Measurements from ENCODE around the gene LRMDA. TPM values are rescaled to one million over a fixed set of nuclear protein-coding genes. Genes with fewer than 3 reads are reported as not detected.

LRMDA gene
- total RNA-seq, 3 donors from 2014 or later = 8.3 to 17.1 (median 11.1) TPM

DNA sequence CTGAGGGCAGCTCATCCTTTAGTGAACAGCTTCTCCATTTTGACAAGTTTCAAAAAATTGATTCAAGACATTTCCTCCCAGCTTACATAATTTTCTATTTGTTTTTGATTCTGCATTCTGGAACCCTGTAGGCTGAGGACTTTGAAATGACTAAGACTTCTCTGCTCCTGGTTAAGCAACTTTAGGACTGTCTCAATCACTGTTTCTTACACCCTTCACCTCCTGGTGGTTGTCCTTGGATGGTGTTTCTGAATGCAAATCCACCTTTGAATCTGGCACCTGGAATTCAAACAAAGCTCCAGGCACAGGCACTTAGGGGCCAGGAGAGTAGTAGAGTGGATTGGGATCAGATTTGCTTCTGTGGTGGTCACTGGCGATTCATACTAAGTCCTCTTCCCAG lies 595.5 kb downstream of the LRMDA start:
- TF ChIP-seq POLR2AphosphoS5 (IDR thresholded peaks at IDR 0.05) (no peak), POLR2A (IDR thresholded peaks at IDR 0.05) (no peak), CTCF (IDR thresholded peaks at IDR 0.05) (no peak)
- no peak for DNase-seq (ENCODE audit: low spot score in 2 of 2)
- Histone ChIP-seq H3K27ac (no peak overlapping the region), H3K27me3 (no peaks in the 10 kb centered on the region), H3K4me1 (no peaks in the 10 kb centered on the region), H3K36me3 (no peaks in the 10 kb centered on the region), H3K4me3 (no peak overlapping the region), H3K9me3 (no peaks in the 10 kb centered on the region)
- intact Hi-C loops (cut with DNase I; ENCODE audit: low total_unique reads) = no loop called here

DNA sequence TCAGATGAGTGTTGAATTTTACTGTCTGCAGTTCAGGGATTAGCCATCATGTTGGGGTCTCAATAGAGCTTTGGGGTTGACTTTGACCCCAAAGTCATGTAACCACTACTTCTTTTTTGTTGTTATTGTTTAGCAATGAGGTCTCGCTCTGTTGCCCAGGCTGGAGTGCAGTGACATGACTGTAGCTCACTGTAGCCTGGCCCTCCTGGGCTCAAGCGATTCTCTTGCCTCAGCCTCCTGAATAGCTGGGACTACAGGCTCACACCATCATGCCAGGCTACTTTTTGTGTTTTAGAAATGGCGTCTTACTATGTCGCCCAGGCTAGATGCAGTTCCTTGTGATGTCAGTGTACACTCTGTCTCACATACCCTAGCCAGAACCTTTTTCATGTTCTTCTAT lies 598.4 kb downstream of the LRMDA start:
- H3K4me1 ChIP-seq = peaks cover 0 to 11% of the 10 kb centered on the region in 2 donors
- no peak for DNase-seq (ENCODE audit: low spot score in 2 of 2)
- no peaks in the 10 kb centered on the region for H3K9me3 ChIP-seq
- no peaks in the 10 kb centered on the region for H3K27me3 ChIP-seq
- H3K36me3 ChIP-seq = no peaks in the 10 kb centered on the region
- no peak overlapping the region for H3K27ac ChIP-seq
- intact Hi-C loops (cut with DNase I; ENCODE audit: low total_unique reads) = loop anchor here (5.0 kb wide), 1 partner anchor 632 kb away; no protein-coding TSS in a partner anchor
- TF ChIP-seq POLR2AphosphoS5 (IDR thresholded peaks at IDR 0.05) = no peak
- no peak for TF ChIP-seq POLR2A (IDR thresholded peaks at IDR 0.05)
- no peak for TF ChIP-seq CTCF (IDR thresholded peaks at IDR 0.05)
- H3K4me3 ChIP-seq = no peak overlapping the region

DNA sequence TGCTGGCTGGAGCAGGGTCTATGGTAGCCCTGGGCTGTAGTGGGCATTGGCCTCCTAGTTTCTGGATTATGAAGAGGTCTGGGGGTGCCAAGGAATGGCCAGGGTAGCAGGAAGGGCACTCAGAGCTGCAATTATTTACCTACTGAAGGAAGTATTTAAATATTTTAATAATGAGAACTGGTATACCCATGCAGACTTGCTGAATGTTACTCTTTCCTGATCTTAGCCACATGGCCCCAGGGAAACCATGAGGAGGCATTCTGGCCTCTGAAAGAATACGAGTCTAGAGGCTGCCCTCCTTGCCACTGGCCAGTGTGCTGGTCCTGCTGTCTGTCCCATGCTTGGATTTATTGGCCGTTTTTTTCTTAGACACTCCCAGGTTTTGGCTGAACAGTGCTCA lies 599.7 kb downstream of the LRMDA start:
- H3K4me3 ChIP-seq = no peak overlapping the region
- no peaks in the 10 kb centered on the region for H3K36me3 ChIP-seq
- H3K27me3 ChIP-seq = no peaks in the 10 kb centered on the region
- no peak for TF ChIP-seq POLR2A (IDR thresholded peaks at IDR 0.05)
- no peak for TF ChIP-seq POLR2AphosphoS5 (IDR thresholded peaks at IDR 0.05)
- TF ChIP-seq CTCF (IDR thresholded peaks at IDR 0.05) = no peak
- intact Hi-C loops (cut with DNase I; ENCODE audit: low total_unique reads) = loop anchor here (5.0 kb wide), 1 partner anchor 634 kb away; no protein-coding TSS in a partner anchor
- DNase-seq (ENCODE audit: low spot score in 2 of 2) = no peak
- no peak overlapping the region for H3K27ac ChIP-seq
- H3K4me1 ChIP-seq = peaks cover 2 to 11% of the 10 kb centered on the region in 2 donors
- H3K9me3 ChIP-seq = no peaks in the 10 kb centered on the region

- intact Hi-C loops (cut with DNase I; ENCODE audit: low total_unique reads) = loop anchor here (5.0 kb wide), 1 partner anchor 635 kb away; no protein-coding TSS in a partner anchor
- TF ChIP-seq CTCF (IDR thresholded peaks at IDR 0.05) = no peak
- TF ChIP-seq POLR2AphosphoS5 (IDR thresholded peaks at IDR 0.05) = no peak
- TF ChIP-seq POLR2A (IDR thresholded peaks at IDR 0.05) = no peak
- H3K9me3 ChIP-seq = no peaks in the 10 kb centered on the region
- DNase-seq (ENCODE audit: low spot score in 2 of 2) = no peak
- peaks cover 3 to 11% of the 10 kb centered on the region in 2 donors for H3K4me1 ChIP-seq
- no peaks in the 10 kb centered on the region for H3K27me3 ChIP-seq
- H3K27ac ChIP-seq = no peak overlapping the region
- no peak overlapping the region for H3K4me3 ChIP-seq
- H3K36me3 ChIP-seq = no peaks in the 10 kb centered on the region
Observed at GRCh38 chr10:76031769-76032699, 600.6 kb downstream of the LRMDA start.

- H3K36me3 ChIP-seq = no peaks in the 10 kb centered on the region
- H3K27ac ChIP-seq = no peak overlapping the region
- no peaks in the 10 kb centered on the region for H3K27me3 ChIP-seq
- no peaks in the 10 kb centered on the region for H3K9me3 ChIP-seq
- intact Hi-C loops (cut with DNase I; ENCODE audit: low total_unique reads) = loop anchor here (5.0 kb wide), 1 partner anchor 635 kb away; no protein-coding TSS in a partner anchor
- DNase-seq (ENCODE audit: low spot score in 2 of 2) = no peak
- TF ChIP-seq POLR2AphosphoS5 (IDR thresholded peaks at IDR 0.05) (no peak), CTCF (IDR thresholded peaks at IDR 0.05) (no peak), POLR2A (IDR thresholded peaks at IDR 0.05) (no peak)
- no peak overlapping the region for H3K4me3 ChIP-seq
- H3K4me1 ChIP-seq = peaks cover 3 to 11% of the 10 kb centered on the region in 2 donors
Observed at GRCh38 chr10:76032700-76033039, 601.2 kb downstream of the LRMDA start.
